OCI-LY7 (cell line): Measurements from ENCODE around the gene ATR. TPM values are rescaled to one million over a fixed set of nuclear protein-coding genes. Genes with fewer than 3 reads are reported as not detected.
A peak's percentile ranks its signal among the peaks of the same experiment; 100 is the strongest.
"Not testable (repeated sequence)": the region's sequence is repeated elsewhere in the genome, so short reads cannot be mapped to it uniquely, and the experiment has no call there.

Source experiments
- BruUV-seq: library from RNA; stranded (reverse); fragments of 400-500 nt; replicated peaks from 2 replicates; lab custom pipeline; 2021; lab: Mats Ljungman, UMichigan
- CTCF ChIA-PET: fragments of 300-600 bp; sonication (Branson Sonifier 250); formaldehyde crosslinking; loops from one replicate; lab custom pipeline; 2022; ENCODE audit warnings: antibody characterized with exemption; ENCODE audit not compliant: unreplicated experiment; lab: Charles Lee
- POLR2A ChIA-PET: fragments of 300-600 bp; sonication (Branson Sonifier 250); formaldehyde crosslinking; loops from one replicate; lab custom pipeline; 2022; ENCODE audit warnings: antibody characterized with exemption; lab: Charles Lee
- DNase-seq: peaks from one replicate; pipeline ENCODE4 v3.0.0-alpha.2; 2015; ENCODE audit warnings: low spot score
- H2AFZ ChIP-seq: fragments of 200-600 bp; sonication (generic), shearing (Covaris generic); 2 replicates; pipeline ENCODE4 v1.6.1; 2014; ENCODE audit warnings: mild to moderate bottlenecking, antibody characterized with exemption, low read length, moderate library complexity
- H3K27ac ChIP-seq: fragments of 200-600 bp; sonication (generic); 2 replicates; pipeline ENCODE4 v1.5.1; 2014; ENCODE audit warnings: mixed run types, low read depth, mild to moderate bottlenecking, moderate library complexity, low read length, inconsistent platforms; ENCODE audit not compliant: poor library complexity, severe bottlenecking
- H3K36me3 ChIP-seq: fragments of 200-600 bp; sonication (generic); 2 replicates; pipeline ENCODE4 v1.6.1; 2014; ENCODE audit warnings: mild to moderate bottlenecking, antibody characterized with exemption, low read length, moderate library complexity, mixed read lengths; ENCODE audit not compliant: insufficient read depth
- H3K4me1 ChIP-seq: fragments of 200-600 bp; sonication (generic); 2 replicates; pipeline ENCODE4 v1.5.1; 2014; ENCODE audit warnings: mild to moderate bottlenecking, low read length; ENCODE audit not compliant: insufficient read depth, poor library complexity, severe bottlenecking
- H3K4me2 ChIP-seq: fragments of 200-600 bp; sonication (generic); 2 replicates; pipeline ENCODE4 v1.6.1; 2014; ENCODE audit warnings: mild to moderate bottlenecking, low read length
- H3K4me3 ChIP-seq: fragments of 200-600 bp; sonication (generic); 2 replicates; pipeline ENCODE4 v1.5.1; 2014; ENCODE audit warnings: mild to moderate bottlenecking, low read depth, low read length; ENCODE audit not compliant: poor library complexity, severe bottlenecking
- H3K79me2 ChIP-seq: fragments of 200-600 bp; sonication (generic); 2 replicates; pipeline ENCODE4 v1.6.1; 2016; ENCODE audit warnings: low read depth, mild to moderate bottlenecking, low read length, moderate library complexity, mixed read lengths; ENCODE audit not compliant: insufficient read depth
- H3K9me2 ChIP-seq: fragments of 200-600 bp; sonication (generic); 2 replicates; pipeline ENCODE4 v1.6.1; 2016; ENCODE audit warnings: mild to moderate bottlenecking, low read length, mixed read lengths; ENCODE audit not compliant: insufficient read depth
- H3K9me3 ChIP-seq: fragments of 200-600 bp; sonication (generic); 2 replicates; pipeline ENCODE4 v1.6.1; 2014; ENCODE audit warnings: mild to moderate bottlenecking, mixed run types, low read length, mixed read lengths
- H4K20me1 ChIP-seq: fragments of 200-600 bp; sonication (generic); 2 replicates; pipeline ENCODE4 v1.6.1; 2014; ENCODE audit warnings: mild to moderate bottlenecking, antibody characterized with exemption, low read length, moderate library complexity, mixed read lengths; ENCODE audit not compliant: insufficient read depth
- EZH2phosphoT487 ChIP-seq: fragments of 200-600 bp; sonication (generic); IDR thresholded peaks from 2 replicates; pipeline ENCODE4 v1.6.1; 2018; ENCODE audit warnings: low read depth, borderline replicate concordance, mild to moderate bottlenecking, mixed run types, antibody characterized with exemption, low read length, moderate library complexity, mixed read lengths
- intact Hi-C: fragments of 100-400 bp; cut with micrococcal nuclease; formaldehyde crosslinking; loops from one replicate; pipeline ENCODE4 v1.10.0; 2022; ENCODE audit not compliant: unreplicated experiment
- total RNA-seq, 2 experiments: library from RNA; depleted of rRNA in 1 of 2; stranded (reverse); fragments of >200 nt in 1 of 2; shearing (Covaris generic) in 1 of 2; gene quantifications; 2 replicates each; pipeline ENCODE4 v1.2.3, GENCODE V29; 2014 to 2022
- TF ChIP-seq, protein P1 (sequence below): fragments of 200-600 bp; sonication (generic); conservative IDR thresholded peaks from 2 replicates; pipeline ENCODE4 v1.5.1; 2014; ENCODE audit warnings: mild to moderate bottlenecking, antibody characterized with exemption, low read length, moderate library complexity, mixed read lengths

ATR gene
- total RNA-seq, 2 experiments from 2014 or later, result 27.1 to 49.5 TPM

DNA sequence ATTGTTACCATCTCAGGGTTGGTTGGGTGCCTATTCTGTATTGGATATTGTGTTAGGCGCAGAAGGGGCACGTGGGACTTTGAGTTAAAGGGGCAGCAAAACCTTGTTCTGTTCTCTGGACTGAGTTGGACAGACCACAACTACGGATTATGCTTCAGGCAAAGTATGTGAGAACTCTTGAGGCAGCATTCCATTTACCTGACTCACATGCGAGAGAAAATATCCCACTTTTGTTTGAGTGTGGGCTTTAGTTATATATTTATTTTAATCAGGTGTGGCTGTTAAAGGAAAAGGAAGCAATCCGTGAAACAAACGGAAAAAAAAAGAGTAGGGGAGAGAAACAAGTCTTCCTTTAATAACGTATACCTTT lies 17.0 kb upstream of the ATR start:
- peak overlapping the region; percentile 83 for H3K4me3 ChIP-seq

DNA sequence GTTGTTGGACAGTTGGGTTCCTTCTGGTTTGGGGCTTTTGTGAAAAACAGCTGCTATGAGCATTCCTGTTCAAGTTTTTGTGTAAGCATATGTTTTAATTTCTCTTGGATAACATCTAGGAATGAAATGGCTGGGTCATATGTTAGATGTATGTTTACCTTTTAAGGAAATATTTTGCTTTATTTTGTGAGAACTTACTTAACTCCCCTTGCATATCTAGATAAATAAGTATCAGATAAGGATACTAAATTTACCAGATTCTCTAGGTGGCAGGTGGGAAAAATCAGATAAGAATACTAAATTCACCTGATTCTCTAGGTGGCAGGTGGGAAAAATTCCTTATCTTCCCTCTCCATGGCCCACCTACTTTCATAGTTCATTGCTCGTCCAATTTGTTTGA lies 16.6 kb upstream of the ATR start:
- no peaks in the 10 kb centered on the region for H3K79me2 ChIP-seq
- peaks cover 21% of the 10 kb centered on the region for H3K4me1 ChIP-seq
- peak overlapping the region; percentile 83 for H3K4me3 ChIP-seq
- H3K4me2 ChIP-seq, result peak overlapping the region; percentile 75
- no peaks in the 10 kb centered on the region for H3K9me2 ChIP-seq
- no peaks in the 10 kb centered on the region for H3K9me3 ChIP-seq
- ChIA-PET POLR2A (interaction anchor here (5.3 kb wide), 1 partner anchor 17 kb away, joined by 24 read pairs; the partner anchor contains the start of gene ATR), CTCF (no interaction called here)
- no TSS peak for BruUV-seq
- peak overlapping the region; percentile 94; the same call in 1 of the 2 replicates for H2AFZ ChIP-seq
- DNase-seq, result no peak
- intact Hi-C loops, result loop anchor here (5.0 to 10.0 kb wide), 2 partner anchors 127 to 1380 kb away; partner anchors contain the start of genes DIPK2A and TRPC1
- no peak for TF ChIP-seq EZH2phosphoT487
- TF ChIP-seq, protein P1, sequence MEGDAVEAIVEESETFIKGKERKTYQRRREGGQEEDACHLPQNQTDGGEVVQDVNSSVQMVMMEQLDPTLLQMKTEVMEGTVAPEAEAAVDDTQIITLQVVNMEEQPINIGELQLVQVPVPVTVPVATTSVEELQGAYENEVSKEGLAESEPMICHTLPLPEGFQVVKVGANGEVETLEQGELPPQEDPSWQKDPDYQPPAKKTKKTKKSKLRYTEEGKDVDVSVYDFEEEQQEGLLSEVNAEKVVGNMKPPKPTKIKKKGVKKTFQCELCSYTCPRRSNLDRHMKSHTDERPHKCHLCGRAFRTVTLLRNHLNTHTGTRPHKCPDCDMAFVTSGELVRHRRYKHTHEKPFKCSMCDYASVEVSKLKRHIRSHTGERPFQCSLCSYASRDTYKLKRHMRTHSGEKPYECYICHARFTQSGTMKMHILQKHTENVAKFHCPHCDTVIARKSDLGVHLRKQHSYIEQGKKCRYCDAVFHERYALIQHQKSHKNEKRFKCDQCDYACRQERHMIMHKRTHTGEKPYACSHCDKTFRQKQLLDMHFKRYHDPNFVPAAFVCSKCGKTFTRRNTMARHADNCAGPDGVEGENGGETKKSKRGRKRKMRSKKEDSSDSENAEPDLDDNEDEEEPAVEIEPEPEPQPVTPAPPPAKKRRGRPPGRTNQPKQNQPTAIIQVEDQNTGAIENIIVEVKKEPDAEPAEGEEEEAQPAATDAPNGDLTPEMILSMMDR, result no peak
- no peaks in the 10 kb centered on the region for H4K20me1 ChIP-seq
- no peak overlapping the region for H3K27ac ChIP-seq
- no peaks in the 10 kb centered on the region for H3K36me3 ChIP-seq

More for the DNA sequence above, 17.0 kb upstream of the ATR start:
- Histone ChIP-seq H4K20me1 (no peaks in the 10 kb centered on the region), H3K9me2 (no peaks in the 10 kb centered on the region), H3K27ac (peak overlapping the region; percentile 9), H3K9me3 (no peaks in the 10 kb centered on the region), H3K36me3 (no peaks in the 10 kb centered on the region), H3K79me2 (no peaks in the 10 kb centered on the region), H3K4me2 (peak overlapping the region; percentile 75), H2AFZ (peak overlapping the region; percentile 94), H3K4me1 (peaks cover 21% of the 10 kb centered on the region)
- CTCF ChIA-PET, result no interaction called here
- TF ChIP-seq, protein P1, result no peak
- no peak for TF ChIP-seq EZH2phosphoT487
- intact Hi-C loops, result loop anchor here (5.0 to 10.0 kb wide), 2 partner anchors 127 to 1379 kb away; partner anchors contain the start of genes DIPK2A and TRPC1
- TSS peak; percentile 92 for BruUV-seq
- POLR2A ChIA-PET, result interaction anchor here (1.2 to 5.3 kb wide), 2 partner anchors 13 to 18 kb away, joined by 6 to 24 read pairs; partner anchors contain the start of gene ATR
- peak; percentile 23 for DNase-seq

DNA sequence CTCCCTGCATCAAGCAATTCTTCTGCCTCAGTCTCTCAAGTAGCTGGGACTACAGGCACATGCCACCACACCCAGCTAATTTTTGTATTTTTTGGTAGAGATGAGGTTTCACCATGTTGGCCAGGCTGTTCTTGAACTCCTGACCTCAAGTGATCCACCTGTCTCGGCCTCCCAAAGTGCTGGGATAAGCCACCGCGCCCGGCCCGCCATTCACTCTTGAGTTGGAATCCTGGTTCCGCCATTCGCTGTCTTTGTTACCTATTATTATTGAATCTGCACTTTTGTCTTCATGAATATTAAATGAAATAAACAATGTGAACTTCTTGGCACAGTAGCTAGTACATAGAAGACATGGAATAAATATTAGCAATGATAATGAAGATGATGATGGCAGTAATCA lies 13.7 kb upstream of the ATR start:
- DNase-seq, H4K20me1 ChIP-seq, H3K4me3 ChIP-seq, H3K36me3 ChIP-seq, H3K9me3 ChIP-seq, H3K27ac ChIP-seq, BruUV-seq, H3K4me2 ChIP-seq, H3K79me2 ChIP-seq, H2AFZ ChIP-seq, H3K9me2 ChIP-seq: not testable (repeated sequence)
- ChIA-PET POLR2A (interaction anchor here (0.6 to 2.0 kb wide), 8 partner anchors 10 to 158 kb away, joined by 3 to 10 read pairs (median 4); partner anchors contain the start of gene ATR), CTCF (interaction anchor here (0.6 kb wide), 1 partner anchor 190 kb away, joined by 3 read pairs; no protein-coding TSS in a partner anchor)
- peaks cover 18% of the 10 kb centered on the region for H3K4me1 ChIP-seq
- intact Hi-C loops, result loop anchor here (10.0 kb wide), 1 partner anchor 1383 kb away; the partner anchor contains the start of gene DIPK2A
